RWPE2 (cell line): ENCODE results near the gene ESR2.

Experiments used
- ATAC-seq: fragments of 200-7000 bp; cut with Tn5 transposase; 3 replicates; pipeline ENCODE4 v1.9.1; 2021; ENCODE audit warnings: low read depth
- DNase-seq: peaks from one replicate; pipeline ENCODE4 v3.0.0-alpha.2; 2020; ENCODE audit warnings: low spot score
- H3K27ac ChIP-seq: fragments of 450-650 bp; 2 replicates; pipeline ENCODE4 v1.5.1; 2017; ENCODE audit warnings: mild to moderate bottlenecking; ENCODE audit not compliant: poor library complexity, severe bottlenecking
- H3K27me3 ChIP-seq: fragments of 250-450 bp; sonication (Bioruptor Pico); 2 replicates; pipeline ENCODE4 v1.5.1; 2021; ENCODE audit warnings: mild to moderate bottlenecking, moderate library complexity; ENCODE audit not compliant: insufficient read depth, poor library complexity, severe bottlenecking
- H3K36me3 ChIP-seq: fragments of 250-450 bp; sonication (Bioruptor Pico); 2 replicates; pipeline ENCODE4 v1.5.1; 2020; ENCODE audit warnings: low read depth, mild to moderate bottlenecking, moderate library complexity
- H3K4me1 ChIP-seq: fragments of 250-450 bp; sonication (Bioruptor Pico); 2 replicates; pipeline ENCODE4 v1.5.1; 2021; ENCODE audit warnings: mild to moderate bottlenecking, moderate library complexity; ENCODE audit not compliant: insufficient read depth, poor library complexity, severe bottlenecking
- H3K4me3 ChIP-seq: fragments of 250-450 bp; sonication (Bioruptor Pico); 2 replicates; pipeline ENCODE4 v1.5.1; 2021; ENCODE audit warnings: mild to moderate bottlenecking, moderate library complexity; ENCODE audit not compliant: severe bottlenecking
- H3K9me3 ChIP-seq: fragments of 250-450 bp; sonication (Bioruptor Pico); 2 replicates; pipeline ENCODE4 v1.5.1; 2021; ENCODE audit warnings: mild to moderate bottlenecking, moderate library complexity; ENCODE audit not compliant: severe bottlenecking
- TF ChIP-seq, protein P1 (sequence below): fragments of 450-650 bp; IDR thresholded peaks from one replicate; pipeline ENCODE4 v1.5.1; 2017; ENCODE audit warnings: mild to moderate bottlenecking, moderate library complexity; ENCODE audit not compliant: poor library complexity, severe bottlenecking

Gene ESR2

DNA sequence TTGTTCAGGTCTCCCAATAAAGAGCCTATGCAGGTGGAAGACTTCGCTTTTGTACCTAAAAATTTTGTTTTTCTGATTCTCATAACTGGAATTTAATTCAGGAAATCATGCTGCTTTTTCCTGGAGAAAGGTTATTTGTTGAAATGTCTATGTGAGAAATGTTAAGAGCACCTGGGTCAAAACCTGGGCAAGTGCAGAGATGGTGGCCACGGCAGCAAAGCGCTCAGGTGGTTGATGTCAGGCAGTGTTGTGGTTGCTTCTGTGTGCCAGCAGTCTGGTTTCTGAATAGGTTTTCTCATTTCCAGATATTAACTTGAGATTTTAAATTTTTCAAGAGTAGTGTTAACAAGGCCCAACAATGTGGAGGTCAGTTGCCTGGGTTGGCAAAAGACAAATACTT is 96.2 kb downstream of the ESR2 start:
- no peaks in the 10 kb centered on the region for H3K4me1 ChIP-seq
- ATAC-seq (no peak), DNase-seq (no peak)
- H3K27me3 ChIP-seq = no peaks in the 10 kb centered on the region
- H3K9me3 ChIP-seq = no peaks in the 10 kb centered on the region
- TF ChIP-seq, protein P1, sequence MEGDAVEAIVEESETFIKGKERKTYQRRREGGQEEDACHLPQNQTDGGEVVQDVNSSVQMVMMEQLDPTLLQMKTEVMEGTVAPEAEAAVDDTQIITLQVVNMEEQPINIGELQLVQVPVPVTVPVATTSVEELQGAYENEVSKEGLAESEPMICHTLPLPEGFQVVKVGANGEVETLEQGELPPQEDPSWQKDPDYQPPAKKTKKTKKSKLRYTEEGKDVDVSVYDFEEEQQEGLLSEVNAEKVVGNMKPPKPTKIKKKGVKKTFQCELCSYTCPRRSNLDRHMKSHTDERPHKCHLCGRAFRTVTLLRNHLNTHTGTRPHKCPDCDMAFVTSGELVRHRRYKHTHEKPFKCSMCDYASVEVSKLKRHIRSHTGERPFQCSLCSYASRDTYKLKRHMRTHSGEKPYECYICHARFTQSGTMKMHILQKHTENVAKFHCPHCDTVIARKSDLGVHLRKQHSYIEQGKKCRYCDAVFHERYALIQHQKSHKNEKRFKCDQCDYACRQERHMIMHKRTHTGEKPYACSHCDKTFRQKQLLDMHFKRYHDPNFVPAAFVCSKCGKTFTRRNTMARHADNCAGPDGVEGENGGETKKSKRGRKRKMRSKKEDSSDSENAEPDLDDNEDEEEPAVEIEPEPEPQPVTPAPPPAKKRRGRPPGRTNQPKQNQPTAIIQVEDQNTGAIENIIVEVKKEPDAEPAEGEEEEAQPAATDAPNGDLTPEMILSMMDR = no peak
- no peak overlapping the region for H3K27ac ChIP-seq
- H3K36me3 ChIP-seq = no peaks in the 10 kb centered on the region; the same call in 1 of the 2 replicates
- no peak overlapping the region for H3K4me3 ChIP-seq

DNA sequence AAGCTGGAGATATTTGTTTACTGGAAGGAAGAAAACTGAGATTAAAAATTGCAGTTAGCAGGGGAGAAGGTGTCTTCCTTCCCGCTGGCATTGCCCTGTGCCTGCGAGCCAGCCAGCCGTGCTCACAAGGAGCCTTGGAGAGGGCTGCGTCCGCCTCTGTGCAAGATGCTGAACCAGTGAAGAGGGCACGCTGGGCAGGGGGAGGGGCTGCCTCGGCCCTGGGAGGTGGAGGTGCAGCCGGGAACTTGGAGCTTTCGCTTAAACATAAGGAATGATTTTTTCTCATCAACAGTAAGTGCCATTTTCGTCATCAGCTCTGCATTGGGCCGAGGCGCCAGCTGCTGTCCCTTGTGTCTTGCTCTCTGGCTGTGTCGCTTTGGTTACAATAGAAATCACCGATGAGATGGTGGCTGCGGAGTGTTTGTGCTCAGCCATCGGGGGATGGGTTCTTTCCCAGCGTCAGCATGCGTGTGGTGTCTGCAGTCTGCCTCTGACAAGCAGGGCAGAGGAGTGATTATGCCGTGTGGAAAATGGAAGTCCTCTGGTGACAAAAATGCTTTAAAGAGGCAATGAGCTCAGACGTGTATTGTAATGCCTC is 97.3 kb downstream of the ESR2 start:
- ATAC-seq (no peak), DNase-seq (no peak)
- TF ChIP-seq, protein P1 = no peak
- no peaks in the 10 kb centered on the region; the same call in 1 of the 2 replicates for H3K36me3 ChIP-seq
- H3K27me3 ChIP-seq = no peaks in the 10 kb centered on the region
- H3K4me1 ChIP-seq = no peaks in the 10 kb centered on the region
- H3K27ac ChIP-seq = no peak overlapping the region
- H3K4me3 ChIP-seq = no peak overlapping the region
- H3K9me3 ChIP-seq = no peaks in the 10 kb centered on the region

DNA sequence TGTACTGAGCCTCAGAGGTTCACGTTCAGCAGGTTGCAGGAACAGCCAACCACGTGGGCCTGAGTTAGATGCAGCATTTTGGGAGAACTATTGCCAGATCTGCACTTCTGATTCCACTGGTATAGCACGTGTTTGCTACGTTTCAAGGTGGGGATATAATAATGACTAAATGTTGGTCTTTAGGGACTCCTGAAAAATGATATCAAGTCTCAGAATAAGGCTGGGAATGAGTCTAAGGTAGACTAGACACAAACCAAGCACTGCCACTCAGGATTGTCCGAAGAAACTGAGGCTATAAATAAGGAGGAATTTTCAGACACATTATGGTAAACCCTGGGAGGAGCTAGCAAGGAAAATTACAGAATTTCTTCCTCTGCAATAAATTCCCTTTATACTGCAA is 98.1 kb downstream of the ESR2 start:
- Histone ChIP-seq H3K4me1 (no peaks in the 10 kb centered on the region), H3K27me3 (no peaks in the 10 kb centered on the region), H3K9me3 (no peaks in the 10 kb centered on the region), H3K36me3 (peaks cover 6% of the 10 kb centered on the region; the same call in 1 of the 2 replicates), H3K4me3 (no peak overlapping the region), H3K27ac (no peak overlapping the region)
- ATAC-seq (no peak), DNase-seq (no peak)
- TF ChIP-seq, protein P1 = no peak

DNA sequence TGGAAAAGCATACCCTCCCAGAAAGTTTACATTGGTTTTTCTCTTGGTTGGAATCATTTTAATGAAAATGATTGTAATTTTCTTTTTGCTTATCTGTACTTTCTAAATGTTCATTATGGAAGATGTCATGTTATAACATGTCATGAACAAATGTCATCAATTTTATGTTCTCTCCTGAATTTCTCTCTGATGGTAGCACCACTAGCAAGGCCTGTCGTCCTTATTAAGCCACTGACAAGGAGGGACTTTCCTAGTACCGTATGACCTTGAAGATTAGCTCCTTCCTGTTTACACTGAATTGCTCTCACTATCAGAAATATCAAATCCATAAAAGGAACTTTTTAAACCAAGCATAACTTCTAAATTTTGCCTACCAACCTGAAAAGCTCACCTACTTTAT is 99.0 kb downstream of the ESR2 start:
- no peak overlapping the region for H3K4me3 ChIP-seq
- ATAC-seq (no peak), DNase-seq (no peak)
- H3K27ac ChIP-seq = no peak overlapping the region
- peaks cover 6% of the 10 kb centered on the region; the same call in 1 of the 2 replicates for H3K36me3 ChIP-seq
- no peaks in the 10 kb centered on the region for H3K4me1 ChIP-seq
- H3K27me3 ChIP-seq = no peaks in the 10 kb centered on the region
- TF ChIP-seq, protein P1 = no peak
- no peaks in the 10 kb centered on the region for H3K9me3 ChIP-seq

DNA sequence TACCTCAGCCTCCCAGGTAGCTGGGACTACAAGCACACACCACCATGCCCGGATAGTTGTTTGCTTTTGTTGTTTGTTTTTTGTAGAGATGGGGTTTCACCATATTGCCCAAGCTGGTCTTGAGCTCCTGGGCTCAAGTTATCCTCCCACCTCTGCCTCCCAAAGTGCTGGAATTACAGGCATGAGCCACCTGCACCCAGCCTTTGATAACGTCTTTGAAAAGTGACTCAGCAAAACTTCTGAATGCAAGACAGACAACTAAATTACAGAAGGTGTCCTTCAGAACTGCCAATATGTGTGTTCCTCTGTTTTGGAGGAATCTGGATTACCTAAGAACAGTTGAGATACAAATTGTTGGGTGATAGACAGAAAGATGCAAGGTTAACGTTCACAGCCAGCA is 99.8 kb downstream of the ESR2 start:
- H3K36me3 ChIP-seq = peaks cover 6% of the 10 kb centered on the region; the same call in 1 of the 2 replicates
- ATAC-seq (no peak), DNase-seq (no peak)
- TF ChIP-seq, protein P1 = no peak
- H3K27ac ChIP-seq = no peak overlapping the region
- no peak overlapping the region for H3K4me3 ChIP-seq
- H3K27me3 ChIP-seq = no peaks in the 10 kb centered on the region
- H3K9me3 ChIP-seq = no peaks in the 10 kb centered on the region
- no peaks in the 10 kb centered on the region for H3K4me1 ChIP-seq
